ENCODE data around the gene GZMB.

GRCh38 chr14:24606297-24606696 lies 27.7 kb downstream of the GZMB start:
- TF ChIP-seq CTCF (IDR thresholded peaks at IDR 0.05) = no peak
- no peak for TF ChIP-seq POLR2A (IDR thresholded peaks at IDR 0.05)
